GM20431 (cell line): ENCODE data around the gene LRPAP1.

Experiments used
- in situ Hi-C: fragments of 300-500 bp; cut with MseI, MboI; formaldehyde crosslinking; loops from one replicate; pipeline ENCODE4 v1.15.0; 2020; ENCODE audit warnings: low sequenced_read_pairs; ENCODE audit not compliant: unreplicated experiment

Gene LRPAP1

DNA sequence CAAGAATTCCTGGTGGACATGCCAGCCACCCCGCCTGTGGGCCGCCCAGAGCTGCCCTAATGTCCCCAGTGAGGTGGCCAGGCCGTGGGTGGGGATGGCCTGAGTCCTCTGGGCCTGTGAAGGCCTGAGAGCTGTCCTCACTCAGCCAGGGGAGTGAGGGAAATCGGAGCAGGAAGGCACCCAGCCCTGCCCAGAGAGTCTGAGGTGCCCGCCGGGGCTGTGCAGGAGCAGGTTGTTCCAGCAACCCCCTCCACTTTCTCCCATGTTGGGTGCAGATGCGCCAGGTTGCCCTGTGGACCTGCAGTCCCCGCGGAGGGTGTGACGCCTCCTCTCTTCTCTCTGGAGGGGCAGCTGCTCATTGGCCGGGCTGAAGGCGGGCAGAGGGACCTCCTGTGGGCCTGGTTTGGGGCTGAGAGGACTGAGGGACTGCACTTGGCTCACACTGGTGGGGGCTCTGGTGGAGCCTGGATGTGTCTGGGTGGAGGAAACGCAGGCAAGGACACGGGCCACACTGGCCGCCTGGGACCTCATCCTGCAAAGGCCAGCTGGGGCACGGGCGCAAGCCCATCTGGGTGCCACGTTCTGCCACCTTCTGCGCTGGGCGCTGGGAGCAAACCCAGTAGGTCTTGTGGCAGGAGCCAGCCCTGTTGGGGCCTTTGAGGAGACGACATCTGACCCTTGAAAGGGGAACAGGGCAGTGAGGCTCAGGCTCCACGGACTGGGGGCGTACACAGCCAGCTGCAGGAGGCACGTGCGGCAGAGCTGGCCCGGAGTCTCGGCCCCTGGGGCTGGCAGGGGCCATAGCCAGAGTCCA lies 55.1 kb downstream of the LRPAP1 start:
- in situ Hi-C loops = no loop called here

DNA sequence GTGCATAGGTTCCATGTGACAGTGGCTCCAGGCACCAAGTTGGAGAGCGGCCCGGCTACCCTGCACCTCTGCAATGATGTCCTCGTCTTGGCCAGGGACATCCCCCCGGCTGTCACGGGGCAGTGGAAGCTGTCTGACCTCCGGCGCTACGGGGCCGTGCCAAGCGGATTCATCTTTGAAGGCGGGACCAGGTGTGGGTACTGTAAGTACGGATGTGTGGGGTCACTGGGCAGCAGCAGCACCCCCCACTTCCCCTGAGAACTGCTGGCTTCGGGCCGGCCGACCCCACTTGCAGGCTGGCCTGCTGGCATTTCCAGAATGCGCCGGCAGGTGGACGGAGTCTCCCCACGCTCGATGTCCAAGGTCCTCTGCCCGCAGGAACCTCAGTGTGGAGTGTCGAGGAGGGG lies 55.9 kb downstream of the LRPAP1 start:
- in situ Hi-C loops = no loop called here

GRCh38 chr4:3475713-3476260 lies 56.4 kb downstream of the LRPAP1 start:
- in situ Hi-C loops = no loop called here

DNA sequence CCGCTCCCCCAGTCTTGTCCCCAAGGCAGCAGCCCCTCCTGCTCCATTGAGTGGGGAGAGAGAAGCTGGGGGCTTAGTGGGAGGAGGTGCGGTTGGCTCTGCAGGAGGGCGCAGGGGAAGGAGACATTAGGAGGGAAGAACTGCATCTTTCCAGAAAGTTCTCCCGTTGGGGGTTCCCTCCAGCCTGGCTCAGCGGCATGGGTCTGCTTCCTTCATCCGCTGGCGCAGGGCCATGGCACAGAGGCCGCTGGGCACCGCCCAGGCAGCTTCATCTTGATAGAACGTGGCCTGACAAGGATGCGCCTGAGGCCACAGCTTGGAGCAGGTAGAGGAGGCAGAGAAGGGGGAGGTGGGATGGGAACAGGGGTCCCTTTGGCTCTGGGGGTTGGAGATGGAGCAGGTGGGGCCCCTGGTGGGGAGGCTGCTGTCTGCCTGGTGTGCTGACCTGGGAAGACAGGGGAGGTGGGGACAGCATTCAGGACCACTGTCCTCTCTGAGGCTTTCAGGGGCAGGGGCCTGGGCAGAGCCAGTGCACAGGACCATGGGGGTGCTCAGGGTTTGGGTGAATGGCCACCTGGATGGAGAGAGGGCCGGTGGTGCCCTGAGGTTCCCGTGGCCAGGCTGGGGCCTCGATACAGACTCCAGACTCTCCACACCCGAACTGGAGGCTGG lies 57.0 kb downstream of the LRPAP1 start:
- in situ Hi-C loops = no loop called here

- in situ Hi-C loops = no loop called here
These were observed 58.0 kb downstream of the LRPAP1 start for GRCh38 chr4:3473996-3474765.

GRCh38 chr4:3473181-3473950 lies 58.9 kb downstream of the LRPAP1 start:
- in situ Hi-C loops = no loop called here

DNA sequence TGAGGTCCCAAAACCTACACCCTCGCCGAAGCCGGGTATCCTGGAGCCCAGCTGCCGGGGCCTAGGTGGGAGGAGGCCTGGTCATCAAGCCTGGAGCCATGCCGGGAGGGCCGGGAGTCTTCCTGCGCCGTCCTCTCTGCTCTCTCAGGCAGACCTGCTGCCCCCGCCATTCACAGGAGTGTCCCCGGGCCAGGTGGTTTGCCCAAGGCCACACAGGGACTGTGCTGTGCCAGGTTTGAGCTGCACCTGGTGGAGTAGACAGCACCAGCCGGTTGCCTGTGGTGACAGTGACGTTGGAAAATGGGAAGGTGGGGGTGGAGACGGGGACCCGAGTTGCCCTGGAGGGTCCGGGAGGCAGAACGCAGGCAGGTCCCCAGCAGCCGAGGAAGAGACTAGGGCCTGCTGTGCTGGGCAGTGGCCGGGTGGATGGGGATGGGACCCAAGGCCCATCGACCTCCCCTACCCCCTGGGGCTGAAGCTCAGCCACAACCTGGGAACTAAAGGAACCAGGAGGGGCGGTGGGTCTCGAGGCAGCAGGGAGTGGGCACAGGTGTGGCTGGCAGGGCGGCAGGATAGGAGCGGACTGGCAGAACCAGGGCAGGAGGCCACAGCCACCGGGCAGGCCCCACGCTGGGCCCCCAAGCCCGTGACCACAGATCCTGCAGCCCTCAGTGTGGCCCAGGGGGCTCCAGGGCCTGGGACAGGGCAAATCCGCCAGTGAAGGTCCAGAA lies 59.6 kb downstream of the LRPAP1 start:
- in situ Hi-C loops = no loop called here

DNA sequence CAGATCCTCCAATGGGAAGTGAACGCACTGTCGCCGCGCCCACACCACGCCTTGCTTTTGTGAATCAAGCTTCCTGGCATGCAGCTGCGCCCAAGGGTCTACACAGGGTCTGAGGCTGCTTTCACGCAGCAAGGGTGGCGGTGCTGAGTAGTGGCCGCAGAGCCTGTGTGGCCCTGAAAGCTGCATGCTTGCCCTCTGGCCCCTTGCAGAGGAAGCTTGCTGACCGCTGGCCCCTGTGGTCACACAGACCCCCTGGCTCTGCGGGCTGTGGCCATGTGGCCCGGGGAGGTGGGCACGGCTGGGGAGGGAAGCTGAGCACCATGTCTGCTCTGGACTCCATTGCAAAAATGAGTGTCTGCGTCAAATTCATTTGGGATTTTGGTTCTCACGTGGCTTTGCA lies 60.3 kb downstream of the LRPAP1 start:
- in situ Hi-C loops = no loop called here

DNA sequence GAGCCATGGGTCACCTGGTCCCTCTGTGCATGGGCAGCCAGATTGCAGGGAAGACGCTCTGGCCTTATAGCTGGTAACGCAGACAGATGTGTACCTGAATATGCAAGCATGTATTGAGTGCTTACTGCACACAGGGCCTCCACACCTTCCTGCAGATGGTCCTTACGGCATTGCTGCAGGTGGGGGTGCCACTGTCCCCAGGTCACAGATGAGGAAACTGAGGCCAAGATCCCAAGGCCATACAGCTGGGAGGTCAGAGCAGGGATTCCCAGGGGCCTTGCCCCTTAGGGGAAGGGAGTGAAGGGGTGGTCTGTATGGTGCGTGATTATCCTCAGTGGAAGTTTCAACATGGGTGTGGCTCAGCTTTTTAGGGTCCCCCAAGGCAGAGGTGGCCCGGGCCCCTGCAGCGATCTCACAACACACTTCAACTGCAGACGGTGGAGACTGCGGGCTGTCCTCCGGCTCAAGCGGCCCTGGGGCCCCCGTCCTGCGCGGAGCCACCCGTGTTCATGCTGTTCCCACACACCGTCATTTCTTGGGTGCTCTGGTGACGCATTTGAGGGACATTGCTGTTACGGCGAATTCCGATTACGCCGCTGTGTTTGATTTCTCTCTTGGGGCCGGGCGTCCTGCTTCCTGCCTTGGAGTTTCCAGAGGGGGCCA lies 61.0 kb downstream of the LRPAP1 start:
- in situ Hi-C loops = no loop called here

DNA sequence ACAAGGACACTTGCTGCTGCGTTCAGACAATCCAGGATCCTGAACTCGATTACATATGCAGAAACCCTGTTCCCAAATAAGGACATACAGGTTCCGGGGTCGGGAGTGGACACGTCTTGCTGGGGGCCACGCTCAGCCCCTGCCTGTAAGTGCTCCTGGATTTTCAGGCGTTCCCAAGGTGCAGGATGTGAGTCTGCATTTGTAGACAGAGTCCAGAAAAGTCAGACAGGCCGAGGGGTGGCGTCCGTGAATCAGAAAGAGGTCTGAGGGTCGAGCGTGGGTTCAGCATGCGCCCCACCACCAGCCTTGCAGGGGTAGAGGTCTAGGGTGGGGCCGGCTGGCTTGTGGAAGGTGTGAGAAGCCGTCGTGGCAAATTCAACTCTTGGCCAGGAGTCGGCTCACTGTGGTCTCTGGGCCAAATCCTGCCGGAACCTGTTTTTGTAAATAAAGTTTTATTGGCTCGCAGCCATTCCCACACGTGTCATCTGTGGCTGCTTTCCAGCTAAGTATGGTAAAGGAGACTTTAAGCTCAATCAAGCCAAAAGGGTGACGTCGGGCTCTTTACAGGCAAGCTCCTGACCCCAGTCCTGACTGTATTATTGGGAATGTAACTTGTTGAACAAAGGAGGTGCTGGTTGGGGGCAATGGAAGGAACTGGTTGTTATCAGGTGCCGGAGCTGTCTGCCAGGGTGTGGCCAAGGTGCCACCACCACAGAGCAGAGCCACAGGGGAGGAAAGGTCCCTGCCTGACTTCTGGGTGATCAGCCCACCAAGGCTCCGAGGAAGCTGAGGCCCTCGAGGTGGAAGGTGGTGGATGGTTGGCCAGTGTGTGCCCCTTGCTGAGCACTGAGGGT lies 61.8 kb downstream of the LRPAP1 start:
- in situ Hi-C loops = no loop called here

DNA sequence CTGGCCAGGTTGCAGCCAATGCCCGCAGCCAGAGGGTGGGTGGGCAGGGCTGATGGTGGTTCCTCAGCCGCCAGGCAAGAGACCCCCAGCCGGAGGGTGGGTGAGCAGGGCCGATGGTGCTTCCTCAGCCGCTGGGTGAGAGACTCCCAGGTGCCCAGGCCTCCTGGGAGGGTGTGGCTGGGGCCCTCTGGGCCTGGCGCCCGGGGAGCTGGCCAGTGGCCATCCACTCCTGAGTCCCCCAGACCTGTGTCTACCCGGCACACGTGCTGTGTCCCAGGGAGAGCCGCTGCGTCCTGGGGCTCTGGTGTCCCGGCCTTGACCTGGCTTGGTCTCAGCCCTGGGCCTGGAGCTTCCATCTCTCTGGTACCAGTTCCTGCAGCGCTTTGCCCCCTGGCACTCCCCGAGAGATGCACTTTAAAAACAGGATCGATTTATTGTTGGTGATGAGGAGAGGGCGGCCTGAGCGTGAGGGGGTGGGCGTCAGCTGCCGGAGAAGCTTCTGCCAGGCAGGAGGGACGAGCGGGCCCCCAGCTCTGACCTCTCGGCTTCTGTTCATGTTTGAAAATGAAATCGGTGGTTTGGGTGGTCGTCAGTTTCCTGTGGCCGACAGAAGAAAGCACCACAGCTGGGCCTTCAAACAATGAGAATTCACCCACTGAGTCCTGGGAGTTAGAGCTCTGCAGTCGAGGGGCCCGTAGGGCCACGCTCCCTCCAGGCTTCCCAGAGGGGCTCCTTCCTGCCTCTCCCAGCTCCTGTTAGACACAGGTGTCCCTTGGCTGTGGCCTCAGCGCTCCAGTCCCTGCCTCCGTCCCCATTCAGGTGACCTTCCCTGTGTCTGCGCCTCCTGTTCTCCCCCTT lies 62.6 kb downstream of the LRPAP1 start:
- in situ Hi-C loops = no loop called here

DNA sequence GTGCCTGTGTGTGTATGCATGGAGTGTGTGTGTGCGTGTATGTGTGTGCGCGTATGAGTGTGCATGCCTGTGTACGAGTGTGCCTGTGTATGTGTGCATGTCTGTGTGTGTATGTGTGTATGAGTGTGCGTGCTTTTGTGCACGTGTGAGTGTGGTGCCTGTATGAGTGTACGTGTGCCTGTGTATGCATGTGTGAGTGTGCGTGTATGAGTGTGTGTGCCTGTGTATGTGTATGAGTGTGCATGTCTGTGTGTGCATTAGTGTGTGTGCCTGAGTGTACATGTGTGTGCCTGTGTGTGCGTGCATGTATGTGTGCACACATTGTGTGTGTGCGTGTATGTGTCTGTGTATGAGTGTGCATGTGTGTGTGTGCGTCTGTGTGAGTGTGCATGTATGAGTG lies 63.4 kb downstream of the LRPAP1 start:
- in situ Hi-C loops = no loop called here

DNA sequence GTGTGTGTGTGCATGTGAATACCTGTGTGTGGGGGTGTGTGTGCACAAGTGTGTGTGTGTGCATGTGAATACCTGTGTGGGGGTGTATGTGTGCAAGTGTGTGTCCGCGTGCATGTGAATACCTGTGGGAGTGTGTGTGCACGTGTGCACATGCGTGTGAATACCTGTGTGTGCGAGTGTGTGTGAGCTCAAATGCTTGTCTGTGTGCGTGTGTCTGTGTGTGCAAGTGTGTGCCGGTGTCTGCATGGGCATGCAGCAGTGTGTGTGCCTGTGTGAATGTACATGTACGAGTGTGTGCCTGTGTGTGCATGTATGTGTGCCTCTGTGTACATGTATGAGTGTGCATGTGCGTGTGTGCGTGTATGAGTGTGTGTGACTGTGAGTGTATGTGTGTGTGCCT lies 64.1 kb downstream of the LRPAP1 start:
- in situ Hi-C loops = no loop called here

- in situ Hi-C loops = no loop called here
These were observed 64.6 kb downstream of the LRPAP1 start for GRCh38 chr4:3467601-3468031.

DNA sequence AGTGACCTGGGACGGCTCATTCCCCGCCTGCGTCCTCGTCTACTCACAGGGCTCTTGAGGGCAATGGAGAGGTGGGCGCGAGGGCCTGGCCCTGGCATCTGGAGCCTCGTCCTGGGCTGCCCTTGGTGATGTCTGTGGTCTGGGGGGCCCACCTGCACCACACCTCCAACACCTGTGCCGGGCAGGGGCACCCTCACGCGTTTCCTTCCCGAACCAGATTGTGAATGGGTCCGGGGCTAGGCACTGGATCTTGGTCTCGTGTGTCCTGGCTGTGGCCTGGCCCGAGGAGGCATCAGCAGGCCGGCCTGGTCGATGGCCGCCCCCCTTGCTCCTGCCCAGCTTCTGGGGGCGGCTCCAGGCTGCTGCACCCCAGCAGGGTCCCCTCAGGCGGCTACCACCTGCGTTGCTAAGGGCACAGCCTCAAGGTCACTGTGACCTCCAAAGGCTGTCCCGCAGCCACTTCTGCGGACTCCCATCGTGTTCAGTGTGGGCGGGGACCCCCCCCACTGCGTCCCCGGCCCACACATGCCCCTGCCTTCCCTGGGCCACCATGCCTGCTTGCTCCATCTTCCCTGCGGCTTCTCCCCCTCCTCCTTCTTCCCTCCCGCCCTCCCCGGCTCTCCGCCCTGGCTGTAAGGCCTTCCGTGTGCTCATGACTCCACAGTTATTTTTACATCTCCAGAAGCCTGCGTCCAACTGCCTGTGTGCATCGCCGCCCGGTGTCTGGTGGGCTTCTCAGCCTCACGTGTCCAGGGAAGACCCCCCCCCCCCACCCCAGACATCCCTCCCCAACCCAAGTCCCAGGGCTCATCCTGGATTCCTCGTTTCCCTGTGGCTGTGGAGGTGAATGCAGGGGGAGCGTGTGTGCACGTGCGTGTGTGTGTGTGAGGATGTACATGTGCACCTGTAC lies 65.3 kb downstream of the LRPAP1 start:
- in situ Hi-C loops = no loop called here
